ENCODE results near the gene LRP1B. TPM values are rescaled to one million over a fixed set of nuclear protein-coding genes. Genes with fewer than 3 reads are reported as not detected.

The LRP1B gene
- total and polyA plus RNA-seq, 2 donors (not counting 1 experiment from before 2014, with no cell fraction given): not detected

GRCh38 chr2:141711627-141712026 lies 419.2 kb downstream of the LRP1B start:
- Histone ChIP-seq H3K27me3 (replicated peaks in 1 of 4; ENCODE audit: control extremely low read depth in 1 of 4, control insufficient read depth in 3 of 4, insufficient read depth in 4 of 4, low read length in 3 of 4) (no peaks in the 10 kb centered on the region), H3K4me3 (ENCODE audit: control extremely low read depth in 1 of 5, extremely low read depth in 1 of 5, insufficient read depth in 1 of 5, low read depth in 2 of 5, low read length in 4 of 5) (no peak overlapping the region), H3K4me1 (ENCODE audit: control insufficient read depth in 2 of 2, insufficient read depth in 2 of 2, low read length in 2 of 2) (no peaks in the 10 kb centered on the region), H3K27ac (ENCODE audit: low read length in 2 of 2) (no peak overlapping the region), H3K79me2 (ENCODE audit: control insufficient read depth, insufficient read depth, low read length) (no peaks in the 10 kb centered on the region), H4K20me1 (ENCODE audit: control insufficient read depth, insufficient read depth, low read length, poor library complexity, severe bottlenecking) (no peaks in the 10 kb centered on the region), H3K4me2 (replicated peaks; ENCODE audit: low read depth, low read length, poor library complexity, severe bottlenecking) (no peak overlapping the region), H3K9ac (ENCODE audit: low read length) (no peak overlapping the region), H2AFZ (ENCODE audit: insufficient read depth, low read depth, low read length, poor library complexity, severe bottlenecking) (no peak overlapping the region), H3K36me3 (replicated peaks in 1 of 2; ENCODE audit: control extremely low read depth in 1 of 2, control insufficient read depth in 1 of 2, extremely low read depth in 1 of 2, insufficient read depth in 2 of 2, low read length in 1 of 2) (no peaks in the 10 kb centered on the region), H3K9me3 (ENCODE audit: control extremely low read depth in 1 of 3, control insufficient read depth in 2 of 3, insufficient read depth in 1 of 3, low read length in 2 of 3) (no peaks in the 10 kb centered on the region)
- Mint-ChIP-seq H3K27ac (no peak overlapping the region), H3K4me1 (no peaks in the 10 kb centered on the region), H3K27me3 (no peaks in the 10 kb centered on the region), H3K9me3 (ENCODE audit: insufficient read depth) (no peaks in the 10 kb centered on the region), H3K4me3 (no peak overlapping the region)
- ChIA-PET POLR2A (no interaction called here), CTCF (no interaction called here)
- intact Hi-C loops (cut with micrococcal nuclease): no loop called here
- ATAC-seq (ENCODE audit: low read depth): no peak
- 90% methylated on average over 1 of the region's 1 CpG for WGBS (ENCODE audit: insufficient coverage)
- TF ChIP-seq EZH2 (IDR thresholded peaks at IDR 0.05; ENCODE audit: borderline replicate concordance, insufficient read depth, low read depth, low read length, poor library complexity, severe bottlenecking) (no peak), CTCF (IDR thresholded peaks at IDR 0.05) (no peak)
- DNase-seq: no peak

GRCh38 chr2:141710589-141711239 lies 420.1 kb downstream of the LRP1B start:
- Histone ChIP-seq H3K4me1 (ENCODE audit: control insufficient read depth in 2 of 2, insufficient read depth in 2 of 2, low read length in 2 of 2) (no peaks in the 10 kb centered on the region), H4K20me1 (ENCODE audit: control insufficient read depth, insufficient read depth, low read length, poor library complexity, severe bottlenecking) (no peaks in the 10 kb centered on the region), H3K27ac (ENCODE audit: low read length in 2 of 2) (no peak overlapping the region), H3K4me2 (replicated peaks; ENCODE audit: low read depth, low read length, poor library complexity, severe bottlenecking) (no peak overlapping the region), H3K9me3 (ENCODE audit: control extremely low read depth in 1 of 3, control insufficient read depth in 2 of 3, insufficient read depth in 1 of 3, low read length in 2 of 3) (no peaks in the 10 kb centered on the region), H3K79me2 (ENCODE audit: control insufficient read depth, insufficient read depth, low read length) (no peaks in the 10 kb centered on the region), H2AFZ (ENCODE audit: insufficient read depth, low read depth, low read length, poor library complexity, severe bottlenecking) (no peak overlapping the region), H3K9ac (ENCODE audit: low read length) (no peak overlapping the region), H3K36me3 (replicated peaks in 1 of 2; ENCODE audit: control extremely low read depth in 1 of 2, control insufficient read depth in 1 of 2, extremely low read depth in 1 of 2, insufficient read depth in 2 of 2, low read length in 1 of 2) (no peaks in the 10 kb centered on the region), H3K27me3 (replicated peaks in 1 of 4; ENCODE audit: control extremely low read depth in 1 of 4, control insufficient read depth in 3 of 4, insufficient read depth in 4 of 4, low read length in 3 of 4) (no peaks in the 10 kb centered on the region), H3K4me3 (ENCODE audit: control extremely low read depth in 1 of 5, extremely low read depth in 1 of 5, insufficient read depth in 1 of 5, low read depth in 2 of 5, low read length in 4 of 5) (no peak overlapping the region)
- TF ChIP-seq CTCF (IDR thresholded peaks at IDR 0.05): no peak
- no peak for TF ChIP-seq EZH2 (IDR thresholded peaks at IDR 0.05; ENCODE audit: borderline replicate concordance, insufficient read depth, low read depth, low read length, poor library complexity, severe bottlenecking)
- ChIA-PET POLR2A (no interaction called here), CTCF (no interaction called here)
- intact Hi-C loops (cut with micrococcal nuclease): no loop called here
- ATAC-seq (ENCODE audit: low read depth) (no peak), DNase-seq (no peak)
- no peak overlapping the region for H3K4me3 Mint-ChIP-seq
- H3K4me1 Mint-ChIP-seq: no peaks in the 10 kb centered on the region
- no peak overlapping the region for H3K27ac Mint-ChIP-seq
- WGBS (ENCODE audit: insufficient coverage): no CpG with 5 or more reads among the region's 3 CpGs
- no peaks in the 10 kb centered on the region for H3K9me3 Mint-ChIP-seq (ENCODE audit: insufficient read depth)
- no peaks in the 10 kb centered on the region for H3K27me3 Mint-ChIP-seq
